GM12865 (cell line): ENCODE data around the gene MCF2L.

ENCODE experiments used
- DNase-seq: peaks from one replicate; pipeline ENCODE4 v3.0.0; 2010; ENCODE audit warnings: low read depth
- H3K4me3 ChIP-seq: 2 replicates; pipeline ENCODE4 v1.5.1; 2011; ENCODE audit warnings: mild to moderate bottlenecking, low read depth, low read length, control low read depth
- TF ChIP-seq, protein P1 (sequence below): IDR thresholded peaks from 2 replicates; pipeline ENCODE4 v1.5.1; 2011; ENCODE audit warnings: low read length, control low read depth, low read depth, inconsistent platforms; ENCODE audit not compliant: insufficient read depth; ENCODE audit errors: missing control alignments

The MCF2L gene

DNA sequence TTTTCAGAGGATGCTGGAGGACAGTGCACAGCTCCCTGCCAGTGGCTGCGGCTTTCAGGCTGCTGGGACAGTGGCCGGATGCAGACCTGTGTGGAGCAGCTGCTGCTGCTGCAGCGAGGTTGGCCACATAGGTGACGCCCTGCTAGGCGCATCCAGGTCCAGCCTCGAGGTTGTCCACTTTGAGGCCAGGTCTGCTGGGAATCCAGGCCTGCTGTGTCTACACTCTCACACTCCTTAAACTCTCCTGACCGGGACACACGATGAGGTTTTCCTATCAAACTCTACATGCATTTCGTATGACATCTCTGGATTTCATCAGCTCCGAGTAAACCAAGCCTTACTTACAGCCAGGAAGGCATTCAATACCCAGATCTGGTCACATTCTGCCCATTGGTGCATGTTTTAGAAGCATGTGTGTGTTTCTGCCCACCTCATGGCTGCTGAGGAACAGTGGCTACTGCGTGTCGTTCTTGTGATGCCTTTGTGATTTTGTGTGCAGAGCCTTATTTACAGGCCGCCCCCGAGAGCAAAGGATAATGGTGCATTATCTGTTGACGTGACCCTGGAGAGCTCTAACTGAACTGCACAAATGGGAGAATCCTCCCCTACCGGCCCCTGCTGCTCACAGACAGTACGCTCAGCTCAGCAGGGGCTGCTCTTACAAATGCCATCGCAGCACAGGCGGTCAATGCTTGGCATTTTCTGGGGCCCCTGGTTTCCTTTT is 12.3 kb upstream of the MCF2L start:
- H3K4me3 ChIP-seq = no peak overlapping the region
- no peak for DNase-seq
- TF ChIP-seq, protein P1, sequence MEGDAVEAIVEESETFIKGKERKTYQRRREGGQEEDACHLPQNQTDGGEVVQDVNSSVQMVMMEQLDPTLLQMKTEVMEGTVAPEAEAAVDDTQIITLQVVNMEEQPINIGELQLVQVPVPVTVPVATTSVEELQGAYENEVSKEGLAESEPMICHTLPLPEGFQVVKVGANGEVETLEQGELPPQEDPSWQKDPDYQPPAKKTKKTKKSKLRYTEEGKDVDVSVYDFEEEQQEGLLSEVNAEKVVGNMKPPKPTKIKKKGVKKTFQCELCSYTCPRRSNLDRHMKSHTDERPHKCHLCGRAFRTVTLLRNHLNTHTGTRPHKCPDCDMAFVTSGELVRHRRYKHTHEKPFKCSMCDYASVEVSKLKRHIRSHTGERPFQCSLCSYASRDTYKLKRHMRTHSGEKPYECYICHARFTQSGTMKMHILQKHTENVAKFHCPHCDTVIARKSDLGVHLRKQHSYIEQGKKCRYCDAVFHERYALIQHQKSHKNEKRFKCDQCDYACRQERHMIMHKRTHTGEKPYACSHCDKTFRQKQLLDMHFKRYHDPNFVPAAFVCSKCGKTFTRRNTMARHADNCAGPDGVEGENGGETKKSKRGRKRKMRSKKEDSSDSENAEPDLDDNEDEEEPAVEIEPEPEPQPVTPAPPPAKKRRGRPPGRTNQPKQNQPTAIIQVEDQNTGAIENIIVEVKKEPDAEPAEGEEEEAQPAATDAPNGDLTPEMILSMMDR = no peak

DNA sequence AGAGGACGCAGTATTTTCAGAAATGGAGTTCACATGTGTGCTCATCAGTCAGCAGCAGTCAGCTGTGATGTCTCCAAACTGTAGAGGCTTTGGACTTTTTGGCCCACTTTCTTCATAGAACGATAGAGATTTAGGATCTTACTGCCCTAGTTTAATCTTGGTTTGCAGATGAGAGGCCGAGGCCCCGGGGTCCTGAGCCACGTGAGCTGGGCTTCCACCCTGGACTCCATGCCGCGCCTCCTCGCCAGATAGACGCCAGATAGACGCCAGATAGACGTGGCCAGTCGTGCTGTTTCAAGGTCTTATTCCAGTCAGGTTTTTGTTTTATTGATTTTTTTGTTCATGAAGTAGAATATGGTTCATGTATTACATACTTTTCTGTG is 11.7 kb upstream of the MCF2L start:
- TF ChIP-seq, protein P1 = no peak
- H3K4me3 ChIP-seq = no peak overlapping the region
- DNase-seq = no peak

DNA sequence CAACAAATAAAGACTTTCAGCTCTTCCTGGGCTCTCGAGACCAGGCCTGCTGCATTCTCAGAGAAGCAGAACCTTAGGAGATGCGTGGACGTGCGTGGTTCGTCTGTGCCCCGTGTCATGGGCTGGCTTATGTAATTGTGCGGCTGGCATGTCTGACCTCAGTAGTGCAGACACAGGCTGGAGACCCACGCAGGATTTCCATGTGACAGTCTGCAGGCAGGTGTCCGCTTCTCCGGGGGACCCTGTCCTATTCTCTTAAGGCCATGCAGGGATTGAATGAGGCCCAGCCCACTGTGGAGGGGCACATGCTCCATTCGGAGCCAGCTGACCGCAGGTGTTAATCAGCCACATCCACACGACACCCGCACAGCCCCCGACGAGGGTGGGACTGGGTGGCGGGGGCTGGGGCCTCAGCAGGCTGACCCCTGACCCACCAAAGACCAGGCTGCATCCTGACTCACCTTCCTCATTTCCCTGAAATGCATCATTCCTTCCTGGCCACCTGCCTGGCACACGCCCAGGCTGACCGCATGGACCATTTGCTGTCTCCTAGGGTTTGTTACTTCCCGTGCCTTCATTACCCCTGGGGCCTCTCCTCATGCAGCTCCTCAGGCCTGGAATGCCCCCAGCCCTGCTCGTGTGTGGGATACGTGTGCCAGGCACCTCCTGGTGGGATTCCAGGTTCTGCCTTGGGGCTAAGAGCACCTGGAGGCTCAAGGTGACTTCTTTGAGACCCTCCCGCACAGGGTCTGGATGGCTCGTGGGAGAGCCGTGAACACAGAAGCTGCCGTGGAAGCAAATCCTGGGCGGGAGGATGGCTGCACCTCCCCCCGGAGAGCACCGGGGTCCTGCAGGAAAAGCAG is 10.7 kb upstream of the MCF2L start:
- H3K4me3 ChIP-seq = no peak overlapping the region
- TF ChIP-seq, protein P1 = no peak
- DNase-seq = no peak

DNA sequence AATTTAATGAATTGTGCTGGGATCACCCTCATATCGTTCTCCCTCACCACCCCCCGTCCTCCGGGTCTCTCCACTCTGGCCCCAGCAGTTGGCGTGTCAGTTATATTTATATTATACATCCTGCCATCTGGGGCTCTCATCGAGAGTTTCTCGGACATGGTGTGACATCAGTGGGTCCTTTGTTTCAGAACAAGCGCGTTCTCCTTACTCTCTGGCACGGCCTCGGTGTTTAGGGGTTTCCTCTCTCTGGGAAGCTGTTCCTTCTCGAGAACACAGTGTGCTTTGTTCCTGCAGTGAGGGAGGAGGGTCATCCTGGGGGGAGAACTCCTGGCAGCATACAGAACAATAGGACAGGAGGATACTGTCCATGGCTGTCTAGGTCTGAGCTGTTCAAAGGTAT is 9.8 kb upstream of the MCF2L start:
- TF ChIP-seq, protein P1 = no peak
- no peak overlapping the region for H3K4me3 ChIP-seq

DNA sequence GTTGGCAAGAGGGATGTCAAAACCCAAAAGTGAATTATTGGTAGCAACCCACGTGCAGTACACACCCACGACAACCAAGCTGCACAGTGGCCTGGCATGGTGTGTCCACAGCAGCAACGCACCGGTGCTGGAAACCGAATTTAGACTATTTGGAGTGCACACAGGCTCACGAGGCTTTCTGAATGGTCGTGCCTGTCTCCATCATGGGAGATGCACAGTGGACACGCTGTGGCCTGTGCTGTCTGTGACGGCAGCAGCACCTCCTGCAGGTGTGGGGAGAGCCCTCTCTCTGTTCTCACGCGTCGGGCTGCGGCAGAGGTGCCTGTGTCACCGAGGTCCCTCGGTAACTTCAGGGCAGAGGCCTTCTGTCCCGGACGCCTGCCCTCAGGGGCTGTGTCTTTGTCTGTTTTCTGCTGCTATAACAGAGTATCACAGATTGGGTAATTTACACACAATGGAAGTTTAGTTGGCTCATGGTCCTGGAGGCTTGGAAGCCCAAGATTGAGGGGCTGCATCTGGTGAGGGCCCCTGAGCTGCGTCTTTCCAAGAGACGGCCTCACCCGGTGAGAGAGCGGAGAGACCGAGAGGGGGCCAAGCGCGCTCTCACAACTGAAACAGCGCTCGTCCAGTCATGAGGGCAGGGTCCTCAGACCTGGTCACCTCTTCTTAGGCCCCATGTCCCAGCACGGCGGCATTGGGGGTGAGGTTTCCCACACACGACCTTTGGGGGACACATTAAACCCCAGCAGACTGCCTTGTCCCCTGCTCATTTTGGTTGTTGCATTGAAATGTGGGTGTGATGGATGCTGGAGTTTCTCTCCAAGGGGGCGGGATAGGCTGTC is 9.1 kb upstream of the MCF2L start:
- no peak overlapping the region for H3K4me3 ChIP-seq
- DNase-seq = no peak
- TF ChIP-seq, protein P1 = no peak

More for the DNA sequence above, 9.8 kb upstream of the MCF2L start:
- DNase-seq = no peak

DNA sequence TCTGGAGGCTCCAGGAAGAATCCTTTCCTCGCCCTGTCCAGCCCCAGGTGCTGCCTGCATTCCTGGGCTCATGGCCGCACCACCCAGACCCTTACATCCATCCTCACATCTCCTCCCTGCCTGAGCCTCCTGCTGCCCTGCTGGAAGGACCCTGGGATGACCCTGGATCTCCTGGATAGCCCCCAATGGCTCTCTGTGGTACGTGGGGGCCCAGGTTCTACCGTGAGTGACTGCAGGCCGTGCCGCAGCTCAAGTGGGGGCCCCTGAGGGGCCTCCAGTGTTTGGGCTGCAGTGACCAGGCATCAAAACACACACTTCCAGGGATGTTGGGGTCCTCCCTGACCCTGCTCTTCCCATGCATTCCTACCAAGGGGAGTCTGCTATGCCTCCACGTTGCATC is 8.3 kb upstream of the MCF2L start:
- H3K4me3 ChIP-seq = no peak overlapping the region
- no peak for DNase-seq
- TF ChIP-seq, protein P1 = no peak
